NCI-H2171 (cell line): ENCODE data around the gene NXT2.
"Not testable (repeated sequence)": the region's sequence is repeated elsewhere in the genome, so short reads cannot be mapped to it uniquely, and the experiment has no call there.

ENCODE experiments used
- DNase-seq: peaks from one replicate; lab custom pipeline; 2025; lab: John Stamatoyannopoulos, UW

Gene NXT2

DNA sequence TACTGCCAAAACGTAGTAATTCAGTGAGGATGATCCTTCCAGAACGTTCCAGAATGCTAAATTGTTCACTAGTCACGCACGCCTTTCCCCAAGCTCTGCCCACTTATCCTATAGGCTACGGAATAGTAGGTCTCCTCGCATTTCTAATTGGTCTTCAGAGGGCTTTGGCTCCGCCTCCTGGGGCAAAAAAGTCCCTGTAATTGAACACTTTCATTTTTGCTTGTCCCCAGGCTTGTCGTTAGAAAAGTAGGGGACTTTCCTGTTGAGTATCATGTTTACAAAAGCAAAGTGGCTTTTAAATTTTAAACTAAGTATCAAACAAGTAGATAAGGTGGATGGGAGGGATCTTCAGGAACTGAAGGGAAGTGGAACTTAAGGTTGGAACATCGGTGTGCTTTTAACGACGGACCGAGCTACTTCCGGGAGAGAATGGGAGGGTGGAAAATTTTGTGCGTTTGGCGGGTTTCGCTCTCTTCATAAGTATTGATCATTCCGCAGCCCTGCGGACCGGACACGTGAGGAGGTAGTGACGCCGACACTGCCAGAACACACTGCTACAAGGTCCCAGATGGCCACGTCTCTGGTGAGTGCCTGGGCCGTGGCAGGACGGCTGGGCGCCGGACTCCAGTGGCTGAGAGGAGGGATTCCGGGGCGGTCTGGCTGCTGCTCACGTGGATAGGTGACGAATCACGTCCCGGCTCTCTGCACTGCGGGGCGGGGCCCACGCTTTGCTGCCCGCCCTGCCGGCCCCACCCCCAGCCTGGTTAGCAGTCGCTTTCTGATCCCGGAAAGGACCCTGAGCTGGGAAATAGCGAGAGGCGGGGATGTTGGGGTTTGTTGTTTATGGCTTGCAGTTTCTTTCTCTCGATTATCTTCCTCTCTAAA, at the start of gene NXT2:
Gene NXT2 (plus strand): TSS at position 406 of the 885 bp plus-strand sequence. CDS start 163 bp downstream, at position 569.
- DNase-seq, result peak; percentile 76

DNA sequence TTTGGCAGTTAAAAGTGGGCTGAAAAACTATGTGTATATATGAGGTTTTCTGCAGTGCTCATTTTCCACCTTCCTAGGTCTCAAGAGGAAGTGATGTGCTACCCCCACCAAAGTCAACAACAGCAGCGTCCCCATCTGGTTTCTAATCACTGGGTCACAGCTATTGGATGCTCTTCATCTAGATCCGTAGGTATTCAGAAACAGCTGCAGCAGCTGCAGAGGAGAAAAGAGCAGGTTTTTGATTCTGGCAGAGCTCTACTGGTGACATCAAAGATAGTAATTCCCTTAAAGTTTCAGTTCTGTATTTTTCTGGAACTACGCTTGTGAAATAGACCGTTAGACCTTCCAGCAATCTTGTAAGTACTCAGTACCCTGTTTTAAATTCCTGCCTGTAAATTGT, 49.0 kb upstream of the NXT2 start:
- no peak for DNase-seq

DNA sequence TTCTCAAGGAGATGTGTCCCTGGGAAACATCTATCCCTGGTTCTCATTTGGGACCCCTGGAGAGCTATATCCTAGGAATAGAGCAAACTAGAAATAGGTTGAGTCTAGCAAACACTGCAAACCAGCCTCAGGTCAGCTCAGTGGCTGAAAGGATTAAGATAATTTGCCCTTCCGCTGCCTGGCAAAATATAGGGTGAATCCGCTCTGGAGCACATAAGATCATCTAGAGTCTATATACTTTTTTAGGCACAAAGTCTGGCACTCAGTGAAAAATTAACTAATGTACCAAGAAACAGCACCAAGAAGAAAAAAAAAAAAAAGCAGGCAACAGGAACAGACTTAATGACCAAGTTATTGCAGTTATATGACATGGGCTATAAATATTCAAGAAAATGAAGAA, 47.5 kb upstream of the NXT2 start:
- DNase-seq, result no peak

DNA sequence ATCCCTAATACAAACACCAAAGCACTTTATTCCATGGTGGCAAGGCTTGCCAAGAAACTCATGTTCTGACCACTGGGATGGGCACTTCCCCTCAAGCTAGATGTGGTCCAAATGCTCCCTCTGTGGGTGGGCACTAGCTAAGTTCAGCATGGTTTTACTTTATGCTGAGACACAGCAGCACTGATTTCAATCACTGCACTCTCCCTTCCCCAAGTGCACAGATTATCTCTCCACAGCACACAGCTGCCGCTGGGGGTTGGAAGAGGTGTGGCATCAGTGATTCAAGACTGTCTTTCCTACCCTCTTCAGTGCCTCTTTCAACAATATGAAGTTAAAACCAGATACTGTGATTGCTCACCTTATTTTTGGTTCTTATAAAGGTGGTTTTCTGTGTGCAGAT, 38.2 kb upstream of the NXT2 start:
- no peak for DNase-seq

DNA sequence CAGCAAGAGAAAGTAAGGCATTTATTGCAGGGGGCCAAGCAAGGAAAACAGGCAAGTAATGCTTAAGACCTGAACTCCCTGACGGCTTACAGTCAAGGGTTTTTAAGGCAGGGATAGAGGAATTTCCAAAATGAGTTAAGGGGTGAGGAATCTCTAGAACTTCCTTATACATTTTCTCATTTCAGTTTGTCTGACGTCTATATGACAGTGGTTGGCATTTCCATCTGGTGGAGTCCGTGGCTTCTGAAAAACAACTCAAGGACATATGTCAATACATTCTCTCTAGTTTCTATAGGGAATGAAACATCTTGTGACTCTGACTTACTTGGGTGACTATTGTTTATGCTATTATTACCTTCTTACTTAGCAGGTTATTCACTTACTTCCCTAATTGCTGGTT, 35.5 kb upstream of the NXT2 start:
- no peak for DNase-seq

DNA sequence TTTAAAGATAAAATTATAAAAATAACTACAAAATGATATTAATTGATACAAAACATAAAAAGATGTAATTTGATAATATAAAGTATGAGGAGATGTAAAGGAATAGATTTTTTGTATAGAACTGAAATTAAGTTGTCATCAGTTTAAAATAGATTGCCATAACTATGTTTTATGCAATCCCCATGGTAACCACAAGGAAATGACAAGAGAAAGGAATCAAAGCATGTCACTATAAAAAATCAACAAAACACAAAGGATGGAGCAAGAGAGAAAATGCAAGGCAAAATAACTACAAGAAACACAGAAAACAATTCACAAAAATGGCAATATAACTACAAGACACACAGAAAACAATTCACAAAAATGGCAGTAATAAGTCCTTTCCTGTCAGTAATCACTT, 27.7 kb upstream of the NXT2 start:
- DNase-seq, result no peak

DNA sequence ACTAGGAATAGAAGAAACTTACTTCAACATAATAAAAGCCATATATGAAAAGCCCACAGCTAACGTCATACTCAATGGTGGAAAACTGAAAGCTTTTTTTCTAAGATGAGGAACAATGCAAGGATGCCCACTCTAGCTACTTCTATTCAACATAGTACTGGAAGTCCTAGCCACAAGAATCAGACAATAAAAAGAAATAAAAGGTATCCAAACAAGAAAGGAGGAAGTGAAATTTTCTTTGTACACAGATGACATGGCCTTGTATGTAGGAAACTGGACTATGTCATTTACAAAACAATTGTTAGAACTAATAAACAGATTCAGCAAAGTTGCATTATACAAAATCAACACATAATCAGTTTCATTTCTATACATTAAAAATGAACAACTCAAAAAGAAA, 25.5 kb upstream of the NXT2 start:
- no peak for DNase-seq

DNA sequence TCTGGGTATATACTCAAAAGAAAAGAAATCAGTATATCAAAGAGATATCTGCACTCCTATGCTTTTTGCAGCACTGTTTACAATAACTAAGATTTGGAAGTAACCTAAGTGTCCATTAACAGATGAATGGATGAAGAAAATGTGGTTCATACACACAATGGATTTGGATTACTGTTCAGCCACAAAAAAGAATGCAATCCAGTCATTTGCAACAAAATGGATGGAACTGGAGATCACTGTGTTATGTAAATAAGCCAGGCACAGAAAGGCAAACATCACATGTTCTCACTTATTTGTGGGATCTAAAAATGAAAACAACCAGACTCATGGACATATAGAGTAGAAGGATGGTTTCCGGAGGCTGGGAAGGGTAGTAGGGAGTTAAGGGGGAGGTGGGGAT, 17.6 kb upstream of the NXT2 start:
- no peak for DNase-seq

DNA sequence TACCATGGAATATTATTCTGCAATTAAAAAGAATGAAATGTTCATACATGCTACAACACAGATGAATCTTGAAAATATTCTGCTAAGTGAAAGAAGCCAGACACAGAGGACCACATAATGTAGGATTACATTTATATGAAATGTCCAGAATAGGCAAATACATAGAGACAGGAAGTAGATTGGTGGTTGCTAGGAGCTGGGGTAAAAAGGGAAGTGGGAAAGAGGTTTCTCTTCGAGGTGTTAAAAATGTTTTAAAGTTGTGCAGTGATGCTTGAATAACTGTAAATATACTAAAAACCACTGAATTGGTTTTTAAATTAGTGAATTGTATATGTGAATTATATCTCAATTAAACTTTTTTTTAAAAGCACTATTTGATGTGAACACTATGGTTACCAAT, 3.6 kb upstream of the NXT2 start:
- DNase-seq, result no peak

DNA sequence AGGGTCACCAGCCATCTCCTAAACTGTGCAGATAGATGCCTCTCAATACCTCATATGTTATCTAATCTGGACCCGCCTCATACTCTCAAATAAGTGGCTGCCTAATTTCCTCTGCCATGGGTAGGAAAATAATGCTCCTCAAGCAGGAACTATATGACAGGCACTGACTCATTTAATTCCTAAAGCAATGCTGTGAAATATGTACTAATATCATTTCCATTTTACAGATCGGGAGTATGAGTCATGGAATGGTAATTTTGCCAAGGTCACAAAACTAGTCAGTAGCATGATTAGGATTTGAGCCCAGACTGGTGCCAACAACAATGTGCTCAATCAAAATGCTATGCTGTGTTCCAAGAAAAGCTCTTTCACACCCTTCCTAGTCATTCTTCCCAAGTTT, 3.0 kb upstream of the NXT2 start:
- DNase-seq, result no peak

DNA sequence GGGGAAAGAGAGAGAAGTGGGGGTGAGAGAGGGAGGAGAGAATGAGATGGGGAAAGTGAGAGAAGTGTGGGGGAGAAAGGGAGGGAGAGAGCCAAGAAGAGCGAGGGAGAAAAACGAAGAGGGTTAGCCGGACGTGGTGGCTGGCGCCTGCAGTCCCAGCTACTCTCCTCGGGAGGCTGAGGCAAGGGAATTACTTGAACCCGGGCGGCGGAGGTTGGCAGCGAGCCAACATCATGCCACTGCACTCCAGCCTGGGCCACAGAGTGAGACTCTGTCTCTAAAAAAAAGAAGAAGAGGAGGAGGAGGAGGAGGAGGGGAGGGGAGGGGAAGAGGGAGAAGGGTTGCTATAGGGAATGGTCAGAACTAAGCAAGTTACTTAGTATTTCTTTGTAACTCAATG, 1.7 kb upstream of the NXT2 start:
- no peak for DNase-seq

DNA sequence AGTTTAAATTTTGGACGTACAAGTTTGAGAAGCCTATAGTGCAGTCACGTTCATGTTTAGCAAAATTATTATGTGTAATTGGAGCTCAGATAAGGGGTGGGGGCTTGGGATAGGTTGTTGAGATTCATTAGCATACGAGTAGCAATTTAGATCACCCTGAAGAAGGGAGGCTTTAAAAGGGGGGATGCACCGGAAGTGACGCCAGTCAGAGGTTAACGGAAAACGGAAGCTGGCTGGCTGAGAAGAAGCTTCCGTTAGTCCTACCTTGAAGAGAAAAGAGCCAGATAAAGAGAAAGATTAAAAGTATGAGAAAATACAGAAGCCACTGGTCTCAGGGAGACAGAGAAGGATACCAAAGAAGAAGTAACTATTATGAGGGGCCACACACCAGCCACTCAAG, 1.1 kb upstream of the NXT2 start:
- no peak for DNase-seq

DNA sequence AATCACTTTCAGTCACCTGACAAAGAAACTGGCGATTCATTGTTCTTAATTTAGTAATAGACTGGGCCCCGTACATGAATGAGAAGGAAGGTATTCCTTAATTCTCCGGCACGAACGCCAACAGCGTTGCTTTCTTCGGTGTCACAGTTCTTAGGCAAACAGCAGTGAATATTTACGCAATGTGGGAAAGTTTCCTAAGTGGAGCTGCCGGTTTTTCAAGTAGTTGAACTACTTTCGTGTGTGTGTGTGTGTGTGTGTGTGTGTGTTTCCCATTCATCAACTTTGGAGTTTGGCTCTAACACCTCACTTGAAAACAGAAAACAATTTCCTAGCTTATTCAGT, 651 bp downstream of the NXT2 start:
- DNase-seq, result no peak

DNA sequence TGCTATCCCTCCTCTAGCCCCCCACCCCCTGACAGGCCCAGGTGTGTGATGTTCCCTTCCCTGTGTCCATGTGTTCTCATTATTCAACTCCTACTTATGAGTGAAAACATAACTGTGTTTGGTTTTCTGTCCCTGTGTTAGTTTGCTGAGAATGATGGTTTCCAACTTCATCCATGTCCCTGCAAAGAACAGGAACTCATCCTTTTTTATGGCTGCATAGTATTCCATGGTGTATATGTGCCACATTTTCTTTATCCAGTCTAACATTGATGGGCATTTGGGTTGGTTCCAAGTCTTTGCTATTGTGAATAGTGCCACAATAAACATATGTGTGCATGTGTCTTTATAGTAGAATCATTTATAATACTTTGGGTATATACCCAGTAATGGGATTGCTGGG, 2.4 kb downstream of the NXT2 start:
- DNase-seq, result not testable (repeated sequence)

DNA sequence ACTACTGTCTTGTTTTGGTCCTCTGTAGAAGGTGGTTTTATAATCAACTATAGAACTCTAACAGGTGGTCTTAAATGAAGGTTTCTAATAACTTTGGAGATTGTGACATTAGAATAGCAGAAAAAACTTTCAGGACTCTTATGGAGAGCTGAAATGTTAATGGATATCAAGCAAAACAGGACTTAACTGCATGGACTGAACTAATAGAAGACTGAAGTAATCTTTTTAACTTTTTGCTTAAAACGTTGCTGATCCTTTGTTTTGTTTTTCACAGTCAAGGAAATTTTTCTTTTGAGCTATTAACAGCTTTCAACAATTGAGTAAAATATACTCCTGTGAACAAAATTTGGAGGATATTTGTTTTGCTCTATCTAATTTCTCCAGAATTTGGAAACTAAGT, 17.2 kb downstream of the NXT2 start:
- DNase-seq, result no peak

DNA sequence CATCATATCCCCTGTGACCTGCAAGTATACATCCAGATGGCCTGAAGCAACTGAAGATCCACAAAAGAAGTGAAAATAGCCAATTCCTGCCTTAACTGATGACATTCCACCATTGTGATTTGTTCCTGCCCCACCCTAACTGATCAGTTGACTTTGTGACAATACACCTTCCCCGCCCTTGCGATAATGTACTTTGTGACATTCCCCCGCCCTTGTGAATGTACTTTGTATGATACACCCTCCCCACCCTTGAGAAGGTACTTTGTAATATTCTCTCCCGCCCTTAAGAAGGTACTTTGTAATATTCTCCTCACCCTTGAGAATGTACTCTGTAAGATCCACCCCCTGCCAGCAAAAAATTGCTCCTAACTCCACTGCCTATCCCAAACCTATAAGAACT, 39.4 kb downstream of the NXT2 start:
- not testable (repeated sequence) for DNase-seq

DNA sequence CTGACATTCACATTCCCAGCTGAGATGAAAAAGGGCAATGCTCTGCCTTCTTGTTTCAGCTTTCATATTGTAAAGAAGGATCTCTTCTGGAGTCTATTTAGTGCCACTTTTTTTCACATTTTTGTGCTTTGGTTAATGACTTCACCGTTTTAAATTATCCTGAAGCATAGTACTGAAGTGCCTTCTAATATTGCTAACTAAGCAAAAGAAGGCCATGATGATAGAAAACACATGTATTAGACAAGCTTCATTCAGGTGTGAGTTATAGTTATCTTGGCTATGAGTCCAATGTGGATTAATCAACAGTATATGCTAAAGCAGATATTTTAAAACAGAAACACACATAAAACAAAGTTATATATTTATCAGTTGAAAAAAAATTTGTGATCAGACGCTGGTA, 40.4 kb downstream of the NXT2 start:
- no peak for DNase-seq

DNA sequence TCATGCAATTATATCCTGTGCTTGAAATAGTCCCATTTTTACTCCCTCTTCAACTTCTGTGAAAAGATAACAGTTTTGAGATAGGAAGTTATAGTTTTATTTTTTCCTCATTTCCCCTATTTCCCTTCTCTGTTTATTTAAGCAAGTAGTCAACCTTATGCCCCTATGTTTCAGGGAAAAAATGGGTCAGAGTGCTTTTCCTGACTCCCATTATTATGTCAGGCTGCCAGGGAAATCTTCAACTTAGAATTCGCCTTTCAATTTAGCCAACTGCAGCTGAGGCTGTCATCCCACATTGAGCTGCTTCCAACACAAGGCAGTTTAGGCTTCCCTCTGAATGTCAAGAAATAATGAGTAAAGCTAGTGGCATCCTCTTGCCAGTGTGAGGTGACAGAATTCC, 42.3 kb downstream of the NXT2 start:
- no peak for DNase-seq

DNA sequence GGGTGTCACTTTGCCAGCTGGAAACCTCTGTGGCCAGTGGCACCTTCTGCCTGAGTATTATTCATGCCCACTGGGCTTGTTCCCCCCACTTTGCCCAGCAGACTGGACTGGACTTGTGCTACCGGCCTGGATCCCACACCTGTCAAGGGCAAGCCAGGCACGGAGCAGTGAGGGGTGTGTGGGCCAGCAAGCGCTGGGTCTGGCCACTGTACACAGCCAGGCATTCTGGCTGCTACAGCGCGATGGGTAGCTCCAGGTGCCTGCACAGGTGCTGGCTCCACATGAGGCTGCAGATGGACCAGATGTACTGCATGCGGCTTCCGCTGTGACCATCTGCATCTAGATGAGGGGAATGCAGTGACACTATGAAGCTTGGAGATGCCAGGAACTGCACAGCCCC, 48.8 kb downstream of the NXT2 start:
- no peak for DNase-seq

DNA sequence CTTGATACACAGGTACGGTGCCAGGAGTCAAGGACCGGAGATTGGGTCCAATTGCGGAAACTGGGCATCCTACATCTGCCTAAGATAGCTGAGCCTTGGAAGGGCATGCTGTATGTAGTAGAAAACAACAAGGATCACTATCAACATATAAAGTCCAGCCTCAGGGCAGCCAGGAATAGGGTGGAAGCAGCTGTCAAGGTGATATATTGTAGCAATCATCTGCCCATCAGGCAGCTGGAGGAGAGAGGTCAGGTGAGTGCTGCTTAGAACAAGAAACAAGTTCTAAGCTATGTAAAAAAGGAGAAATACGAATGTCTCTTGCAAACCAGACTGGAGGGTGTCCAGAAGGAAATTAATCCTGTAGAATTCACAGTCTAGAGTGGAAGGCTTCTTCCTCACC, 53.5 kb downstream of the NXT2 start:
- no peak for DNase-seq
